Measurements from ENCODE around the gene MEIS3.
"Not testable (repeated sequence)": the region's sequence is repeated elsewhere in the genome, so short reads cannot be mapped to it uniquely, and the experiment has no call there.

Gene MEIS3

GRCh38 chr19:47415953-47416642, 3.2 kb downstream of the MEIS3 start:
- DNase-seq (ENCODE audit: low spot score), result no peak

GRCh38 chr19:47414469-47414868, 4.9 kb downstream of the MEIS3 start:
- peak; percentile 52 for DNase-seq (ENCODE audit: low spot score)

GRCh38 chr19:47413941-47414340, 5.4 kb downstream of the MEIS3 start:
- DNase-seq (ENCODE audit: low spot score), result no peak

GRCh38 chr19:47411696-47412095, 7.6 kb downstream of the MEIS3 start:
- not testable (repeated sequence) for DNase-seq (ENCODE audit: low spot score)

- DNase-seq (ENCODE audit: low spot score), result no peak
Observed at GRCh38 chr19:47411101-47411500, 8.2 kb downstream of the MEIS3 start.

- no peak for DNase-seq (ENCODE audit: low spot score)
Observed at GRCh38 chr19:47408156-47408938, 11.0 kb downstream of the MEIS3 start.

- no peak for DNase-seq (ENCODE audit: low spot score)
Observed at GRCh38 chr19:47407417-47407774, 11.9 kb downstream of the MEIS3 start.

- peak; percentile 97 for DNase-seq (ENCODE audit: low spot score)
Observed at GRCh38 chr19:47406711-47407416, 12.5 kb downstream of the MEIS3 start.

GRCh38 chr19:47405854-47406417, 13.4 kb downstream of the MEIS3 start:
- DNase-seq (ENCODE audit: low spot score), result no peak

GRCh38 chr19:47405197-47405550, 14.2 kb downstream of the MEIS3 start:
- DNase-seq (ENCODE audit: low spot score), result no peak

GRCh38 chr19:47404334-47405196, 14.8 kb downstream of the MEIS3 start:
- DNase-seq (ENCODE audit: low spot score), result no peak

GRCh38 chr19:47402504-47402903, 16.8 kb downstream of the MEIS3 start:
- DNase-seq (ENCODE audit: low spot score), result no peak

- no peak for DNase-seq (ENCODE audit: low spot score)
Observed at GRCh38 chr19:47398707-47399597, 20.4 kb downstream of the MEIS3 start.

- peak; percentile 86 for DNase-seq (ENCODE audit: low spot score)
Observed at GRCh38 chr19:47391510-47392223, 27.7 kb downstream of the MEIS3 start.

- DNase-seq (ENCODE audit: low spot score), result no peak
Observed at GRCh38 chr19:47390533-47391488, 28.5 kb downstream of the MEIS3 start.

GRCh38 chr19:47389150-47389556, 30.2 kb downstream of the MEIS3 start:
- DNase-seq (ENCODE audit: low spot score), result no peak

GRCh38 chr19:47388721-47389120, 30.6 kb downstream of the MEIS3 start:
- DNase-seq (ENCODE audit: low spot score), result not testable (repeated sequence)

GRCh38 chr19:47387623-47388022, 31.7 kb downstream of the MEIS3 start:
- DNase-seq (ENCODE audit: low spot score), result not testable (repeated sequence)

GRCh38 chr19:47386582-47386981, 32.7 kb downstream of the MEIS3 start:
- not testable (repeated sequence) for DNase-seq (ENCODE audit: low spot score)
